Activated CD4-positive, alpha-beta T cell treated with anti-CD3 and anti-CD28 coated beads, Interleukin-2, amount 10 ng/mL, durations not matched to agents 24 days and 14 days (primary cell): ENCODE measurements around the gene ATP12A. TPM values are rescaled to one million over a fixed set of nuclear protein-coding genes. Genes with fewer than 3 reads are reported as not detected.

ENCODE experiments used
- total RNA-seq: library from RNA; stranded (reverse); gene quantifications from 2 replicates; pipeline ENCODE4 v1.2.3, GENCODE V29; 2022

Gene ATP12A
- total RNA-seq, 1 donor from 2014 or later: 0.23 TPM

Other genes starting within 250 kb of the ATP12A start
- gene PARP4, start 167.6 kb upstream of the ATP12A start, total RNA-seq: 33.0 and 34.8 TPM in 2 replicates
- not detected in 2 replicates for gene RNF17, start 83.8 kb downstream of the ATP12A start, total RNA-seq